Ishikawa (cell line): ENCODE results near the gene COL23A1.

Experiments used
- CEBPB ChIP-seq: IDR thresholded peaks from 2 replicates; pipeline ENCODE4 v1.6.1; 2012
- CREB1 ChIP-seq: IDR thresholded peaks from 2 replicates; pipeline ENCODE4 v1.6.1; 2012; ENCODE audit warnings: low read depth
- EGR1 ChIP-seq: IDR thresholded peaks from 2 replicates; pipeline ENCODE4 v1.6.1; 2012
- EP300 ChIP-seq: IDR thresholded peaks from 2 replicates; pipeline ENCODE4 v1.6.1; 2012; ENCODE audit warnings: borderline replicate concordance
- FOXM1 ChIP-seq: IDR thresholded peaks from 2 replicates; pipeline ENCODE4 v1.6.1; 2012; ENCODE audit warnings: low read depth, borderline replicate concordance
- NFIC ChIP-seq: IDR thresholded peaks from 2 replicates; pipeline ENCODE4 v1.6.1; 2012
- RAD21 ChIP-seq: IDR thresholded peaks from 2 replicates; pipeline ENCODE4 v1.6.1; 2012; ENCODE audit warnings: low read depth
- REST ChIP-seq: IDR thresholded peaks from 2 replicates; pipeline ENCODE4 v1.6.1; 2012; ENCODE audit warnings: low read depth, mild to moderate bottlenecking
- TAF1 ChIP-seq: IDR thresholded peaks from 2 replicates; pipeline ENCODE4 v1.6.1; 2012; ENCODE audit warnings: low read depth, mild to moderate bottlenecking
- TCF12 ChIP-seq: IDR thresholded peaks from 2 replicates; pipeline ENCODE4 v1.6.1; 2012; ENCODE audit warnings: low read depth
- TEAD4 ChIP-seq: IDR thresholded peaks from 2 replicates; pipeline ENCODE4 v1.6.1; 2012
- USF1 ChIP-seq: IDR thresholded peaks from 2 replicates; pipeline ENCODE4 v1.6.1; 2012
- YY1 ChIP-seq: IDR thresholded peaks from 2 replicates; pipeline ENCODE4 v1.6.1; 2012; ENCODE audit warnings: low read depth
- ZBTB7A ChIP-seq: IDR thresholded peaks from 2 replicates; pipeline ENCODE4 v1.6.1; 2012; ENCODE audit warnings: low read depth
- TF ChIP-seq, protein P1 (sequence below): IDR thresholded peaks from 2 replicates; pipeline ENCODE4 v1.6.1; 2012

The COL23A1 gene

GRCh38 chr5:178622679-178623247 lies 32.6 kb upstream of the COL23A1 start:
- TF ChIP-seq TAF1 (no peak), TEAD4 (no peak), RAD21 (no peak), REST (no peak), CEBPB (no peak), USF1 (no peak), TCF12 (no peak), EP300 (no peak), NFIC (no peak), CREB1 (no peak), YY1 (no peak), FOXM1 (no peak), ZBTB7A (no peak), EGR1 (no peak)
- TF ChIP-seq, protein P1, sequence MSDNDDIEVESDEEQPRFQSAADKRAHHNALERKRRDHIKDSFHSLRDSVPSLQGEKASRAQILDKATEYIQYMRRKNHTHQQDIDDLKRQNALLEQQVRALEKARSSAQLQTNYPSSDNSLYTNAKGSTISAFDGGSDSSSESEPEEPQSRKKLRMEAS, result no peak

DNA sequence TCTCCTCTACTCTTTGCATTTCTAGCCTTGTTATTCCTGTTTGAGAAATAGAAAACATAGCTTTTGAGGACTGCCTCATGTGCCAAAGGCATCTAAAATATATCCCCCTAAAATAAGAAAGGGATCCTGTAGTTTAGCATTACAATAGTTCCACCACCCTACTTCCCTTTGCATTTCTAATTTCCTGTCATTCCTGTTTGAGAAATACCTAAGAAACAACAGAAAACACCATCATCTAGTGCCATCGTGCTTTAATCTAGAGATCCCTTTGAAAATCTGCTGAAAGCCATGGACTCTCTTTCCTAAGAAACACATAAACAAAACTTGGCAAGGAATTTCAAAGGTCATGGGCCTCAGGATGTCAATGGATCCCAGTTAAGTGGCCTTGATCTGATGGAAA lies 29.2 kb upstream of the COL23A1 start:
- TF ChIP-seq TEAD4 (no peak), USF1 (no peak), TCF12 (no peak), YY1 (no peak), CREB1 (no peak), NFIC (no peak), RAD21 (no peak), EGR1 (no peak), ZBTB7A (no peak), CEBPB (no peak), FOXM1 (no peak), EP300 (no peak)
- TF ChIP-seq, protein P1, result no peak

DNA sequence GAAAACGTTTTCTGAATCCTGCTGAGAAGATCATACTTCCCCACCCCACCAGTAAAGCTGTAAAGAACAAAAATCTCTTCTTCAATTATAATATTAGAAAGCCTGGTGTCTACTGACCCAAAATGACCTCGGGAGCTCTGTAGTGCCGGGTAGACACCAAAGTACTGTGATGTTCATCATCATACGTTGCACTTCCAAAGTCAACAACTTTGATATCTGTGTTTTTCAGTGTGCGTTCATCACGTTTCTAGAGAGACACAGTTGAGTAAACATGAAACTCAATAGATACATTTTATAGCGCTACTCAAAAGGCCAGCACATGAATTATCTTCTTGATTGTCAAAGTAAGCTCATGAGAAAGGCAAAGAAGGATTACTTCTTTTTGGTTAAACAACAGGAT lies 22.1 kb upstream of the COL23A1 start:
- no peak for TF ChIP-seq ZBTB7A
- no peak for TF ChIP-seq NFIC
- TF ChIP-seq EGR1, result no peak
- no peak for TF ChIP-seq TCF12
- no peak for TF ChIP-seq TEAD4

DNA sequence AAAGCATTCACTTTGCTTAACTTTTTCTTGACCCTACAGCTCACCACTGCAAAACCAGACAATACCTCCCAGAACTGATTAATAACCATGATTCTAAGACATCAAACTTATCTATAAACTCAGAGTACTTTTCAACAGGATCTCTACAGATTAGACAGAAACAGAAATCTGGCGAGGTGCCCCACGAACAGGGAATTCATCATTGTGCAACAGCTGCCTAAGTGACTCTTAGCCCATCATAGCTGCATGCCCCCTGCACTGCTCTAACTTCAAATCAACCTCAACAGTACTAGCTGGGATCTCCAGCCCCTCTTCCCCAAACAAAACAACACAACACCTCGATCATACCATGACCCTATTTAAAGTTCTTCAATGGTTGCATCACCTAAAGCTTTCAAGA lies 16.1 kb upstream of the COL23A1 start:
- TF ChIP-seq, protein P1, result no peak
- no peak for TF ChIP-seq EGR1
- TF ChIP-seq EP300, result no peak
- no peak for TF ChIP-seq REST
- no peak for TF ChIP-seq NFIC
- TF ChIP-seq ZBTB7A, result no peak
- no peak for TF ChIP-seq USF1
- no peak for TF ChIP-seq FOXM1

DNA sequence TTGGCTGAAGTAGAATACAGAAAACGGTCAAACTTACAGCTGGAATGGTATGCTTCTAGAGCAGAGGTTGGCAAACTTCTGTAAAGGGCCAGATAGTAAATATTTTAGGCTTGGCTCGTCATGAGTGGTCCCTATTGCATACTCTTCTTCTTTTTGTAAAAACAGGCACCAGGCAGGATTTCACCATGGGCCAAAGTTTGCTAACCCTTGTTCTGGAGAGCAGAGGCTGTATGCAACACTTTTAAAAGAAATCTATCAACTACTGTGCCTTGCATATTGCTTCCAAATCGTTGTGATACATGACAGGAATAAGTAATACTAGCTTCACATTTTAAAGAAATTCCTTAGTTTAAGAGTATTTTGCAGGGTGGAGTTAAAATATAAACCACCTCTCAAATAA lies 15.6 kb upstream of the COL23A1 start:
- TF ChIP-seq RAD21 (no peak), ZBTB7A (no peak)
- TF ChIP-seq, protein P1, result no peak

DNA sequence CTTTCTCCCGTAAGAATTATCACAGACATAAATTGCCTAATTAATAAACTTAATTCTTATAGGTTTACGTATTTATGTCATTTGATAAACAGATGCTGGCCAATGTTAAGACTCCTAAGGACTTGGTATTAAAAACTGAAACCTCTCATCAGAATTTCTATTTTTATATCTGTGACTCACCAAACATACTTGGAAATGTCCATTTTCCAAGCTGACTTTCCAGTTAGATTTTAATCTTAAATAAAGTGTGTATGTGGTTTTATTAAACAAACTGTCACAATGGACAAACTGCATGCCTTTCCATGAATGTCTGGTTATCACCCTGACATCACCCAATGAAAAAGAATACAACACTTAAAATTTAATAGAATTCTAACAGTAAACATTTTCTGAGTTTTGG lies 12.6 kb upstream of the COL23A1 start:
- TF ChIP-seq TCF12 (no peak), TAF1 (no peak), CEBPB (no peak), FOXM1 (no peak), USF1 (no peak), EGR1 (no peak), ZBTB7A (no peak), REST (no peak), YY1 (no peak), CREB1 (no peak)
- TF ChIP-seq, protein P1, result no peak
